HEK293T (cell line): ENCODE measurements around the gene MAD2L2.

Experiments used
- BHLHE40 ChIP-seq: fragments of 450-650 bp; IDR thresholded peaks from 2 replicates; pipeline ENCODE4 v1.6.1; 2016; ENCODE audit warnings: mild to moderate bottlenecking, moderate library complexity, borderline replicate concordance
- FOXA1 ChIP-seq: fragments of 450-650 bp; IDR thresholded peaks from 2 replicates; pipeline ENCODE4 v1.6.1; 2016; ENCODE audit warnings: mild to moderate bottlenecking
- FOXK2 ChIP-seq: fragments of 450-650 bp; IDR thresholded peaks from 2 replicates; pipeline ENCODE4 v1.6.1; 2016; ENCODE audit warnings: mild to moderate bottlenecking
- FOXM1 ChIP-seq: fragments of 450-650 bp; IDR thresholded peaks from 2 replicates; pipeline ENCODE4 v1.6.1; 2017; ENCODE audit warnings: mild to moderate bottlenecking, borderline replicate concordance
- NFRKB ChIP-seq: fragments of 450-650 bp; IDR thresholded peaks from 2 replicates; pipeline ENCODE4 v1.6.1; 2016; ENCODE audit warnings: mild to moderate bottlenecking, moderate library complexity
- PKNOX1 ChIP-seq: fragments of 450-650 bp; IDR thresholded peaks from 2 replicates; pipeline ENCODE4 v1.6.1; 2016
- SP1 ChIP-seq: fragments of 450-650 bp; IDR thresholded peaks from 2 replicates; pipeline ENCODE4 v1.6.1; 2017
- TARDBP ChIP-seq: fragments of 450-650 bp; IDR thresholded peaks from 2 replicates; pipeline ENCODE4 v1.6.1; 2016

GRCh38 chr1:11652203-11652780 lies 28.7 kb downstream of the MAD2L2 start:
- TF ChIP-seq TARDBP, result no peak
- no peak for TF ChIP-seq SP1
- no peak for TF ChIP-seq FOXA1
- no peak for TF ChIP-seq BHLHE40
- TF ChIP-seq PKNOX1, result no peak
- no peak for TF ChIP-seq NFRKB
- TF ChIP-seq FOXK2, result no peak
- TF ChIP-seq FOXM1, result no peak
